ENCODE measurements around the gene DIP2C.

Gene DIP2C

GRCh38 chr10:554182-554848, 135.2 kb downstream of the DIP2C start:
- no peak for TF ChIP-seq CTCF (IDR thresholded peaks at IDR 0.05; ENCODE audit: extremely low read depth, insufficient read depth, missing control alignments)
- in situ Hi-C loops (cut with MboI; ENCODE audit: low pct_unique_long_range_greater_than_20kb, low sequenced_read_pairs, unreplicated experiment), result no loop called here
- DNase-seq (ENCODE audit: low spot score), result no peak

DNA sequence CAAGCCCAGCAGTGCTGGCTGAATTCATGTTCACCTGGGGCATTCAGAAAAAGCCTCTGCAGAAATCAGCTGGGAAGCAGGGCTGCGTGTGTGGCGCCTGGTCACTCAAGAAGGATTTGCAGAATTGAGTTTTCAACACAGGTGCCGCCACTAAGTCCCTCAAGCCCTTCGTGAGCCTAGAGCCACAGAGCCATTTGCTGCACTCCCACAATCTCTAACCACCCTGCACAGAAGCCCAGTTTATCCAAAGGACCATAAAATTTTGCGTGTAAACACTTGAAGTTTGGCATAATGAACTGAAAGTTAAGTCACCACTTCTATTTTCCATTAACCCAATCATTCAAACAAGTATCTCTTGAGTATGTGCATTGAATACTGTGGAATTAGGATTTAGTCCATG, 136.2 kb downstream of the DIP2C start:
- no peak for DNase-seq (ENCODE audit: low spot score)
- in situ Hi-C loops (cut with MboI; ENCODE audit: low pct_unique_long_range_greater_than_20kb, low sequenced_read_pairs, unreplicated experiment), result no loop called here
- no peak for TF ChIP-seq CTCF (IDR thresholded peaks at IDR 0.05; ENCODE audit: extremely low read depth, insufficient read depth, missing control alignments)

DNA sequence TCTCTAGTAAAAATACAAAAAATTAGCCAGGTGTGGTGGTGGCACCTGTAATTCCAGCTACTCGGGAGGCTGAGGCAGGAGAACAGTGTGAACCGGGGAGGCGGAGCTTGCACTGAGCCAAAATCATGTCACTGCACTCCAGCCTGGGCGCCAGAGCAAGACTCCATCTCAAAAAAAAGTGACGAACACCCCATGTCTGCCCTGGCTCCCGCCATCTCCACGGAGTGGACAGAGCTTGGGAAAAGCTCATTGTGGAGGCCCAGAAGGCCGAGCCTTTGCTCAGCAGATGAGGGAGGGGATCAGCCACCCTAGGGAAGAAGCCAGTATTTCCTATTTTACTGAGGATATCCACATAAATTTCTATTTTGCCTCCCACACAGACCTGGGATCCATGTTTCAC, 136.8 kb downstream of the DIP2C start:
- no peak for TF ChIP-seq CTCF (IDR thresholded peaks at IDR 0.05; ENCODE audit: extremely low read depth, insufficient read depth, missing control alignments)
- no peak for DNase-seq (ENCODE audit: low spot score)
- in situ Hi-C loops (cut with MboI; ENCODE audit: low pct_unique_long_range_greater_than_20kb, low sequenced_read_pairs, unreplicated experiment), result no loop called here

DNA sequence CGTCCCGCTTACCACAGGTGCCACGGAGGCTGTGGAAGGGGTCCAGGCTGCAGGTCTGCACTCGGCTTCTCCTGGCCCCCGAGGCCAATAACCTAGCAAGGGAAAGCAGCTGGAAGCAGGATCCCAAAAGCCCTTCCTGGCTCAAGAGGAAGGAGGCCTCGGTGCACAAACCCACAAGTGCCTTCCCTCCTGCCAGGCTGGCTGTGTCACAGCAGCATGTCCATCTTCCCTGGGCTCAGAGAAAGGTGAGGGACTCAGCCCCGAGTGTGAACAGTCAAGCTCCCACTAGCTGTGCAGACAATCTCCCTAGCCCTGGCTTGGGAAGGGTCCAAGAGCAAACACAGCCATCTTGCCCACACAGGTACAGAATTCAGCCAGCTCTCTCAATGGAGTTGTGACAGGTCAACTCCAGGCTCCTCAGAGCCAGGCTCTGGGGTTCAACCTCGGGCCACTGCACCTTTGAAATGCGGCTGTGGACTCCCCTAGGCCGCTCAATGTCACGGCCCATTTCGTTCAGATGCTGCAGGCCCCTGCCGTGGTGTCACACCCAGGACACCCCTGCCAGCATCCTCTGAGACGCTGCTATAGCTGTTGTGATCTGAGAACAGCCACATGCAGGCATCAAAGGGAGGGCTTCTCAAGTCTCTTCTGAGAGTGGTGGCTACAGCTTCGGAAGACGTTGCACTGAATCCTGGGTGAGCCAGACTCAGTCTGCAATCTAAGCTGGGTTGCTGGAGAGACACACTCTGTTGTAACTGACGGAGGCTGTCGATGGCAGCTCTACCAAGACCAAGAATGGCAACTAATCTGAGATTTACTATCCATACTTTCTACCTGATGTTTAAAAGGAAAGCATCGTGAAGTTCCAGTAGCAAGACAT, 137.9 kb downstream of the DIP2C start:
- in situ Hi-C loops (cut with MboI; ENCODE audit: low pct_unique_long_range_greater_than_20kb, low sequenced_read_pairs, unreplicated experiment), result no loop called here
- no peak for TF ChIP-seq CTCF (IDR thresholded peaks at IDR 0.05; ENCODE audit: extremely low read depth, insufficient read depth, missing control alignments)
- DNase-seq (ENCODE audit: low spot score), result no peak

DNA sequence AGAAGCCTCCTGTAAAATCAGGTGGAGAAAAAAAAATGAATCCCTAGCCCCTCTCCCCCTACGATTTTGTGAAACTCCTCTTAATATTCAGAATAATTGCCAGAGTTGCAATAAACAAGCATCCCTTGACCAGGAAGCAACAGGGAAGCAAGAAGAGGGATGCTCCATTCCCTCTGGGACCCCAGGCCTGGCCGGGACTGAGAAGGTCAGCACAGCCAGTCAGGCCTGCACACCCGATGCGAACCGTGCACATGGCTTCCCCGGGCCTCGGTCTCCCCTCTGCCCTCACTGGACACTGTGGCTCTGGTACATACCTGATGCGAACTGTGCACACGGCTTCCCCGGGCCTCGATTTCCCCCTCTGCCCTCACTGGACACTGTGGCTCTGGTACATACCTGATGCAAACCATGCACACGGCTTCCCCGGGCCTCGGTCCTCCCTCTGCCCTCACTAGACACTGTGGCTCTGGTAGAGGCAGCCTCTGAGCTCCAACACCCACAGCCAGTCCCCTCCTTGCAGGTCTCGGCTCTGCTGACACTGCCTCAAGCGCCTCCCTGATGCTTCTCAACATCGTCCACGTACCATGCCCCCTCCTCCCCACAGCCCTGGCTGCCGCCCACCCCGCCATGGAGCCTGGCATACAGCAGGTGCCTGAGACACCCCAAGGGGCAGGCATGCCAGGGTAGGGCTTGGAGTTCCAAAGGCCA, 138.6 kb downstream of the DIP2C start:
- in situ Hi-C loops (cut with MboI; ENCODE audit: low pct_unique_long_range_greater_than_20kb, low sequenced_read_pairs, unreplicated experiment), result no loop called here
- TF ChIP-seq CTCF (IDR thresholded peaks at IDR 0.05; ENCODE audit: extremely low read depth, insufficient read depth, missing control alignments), result no peak

DNA sequence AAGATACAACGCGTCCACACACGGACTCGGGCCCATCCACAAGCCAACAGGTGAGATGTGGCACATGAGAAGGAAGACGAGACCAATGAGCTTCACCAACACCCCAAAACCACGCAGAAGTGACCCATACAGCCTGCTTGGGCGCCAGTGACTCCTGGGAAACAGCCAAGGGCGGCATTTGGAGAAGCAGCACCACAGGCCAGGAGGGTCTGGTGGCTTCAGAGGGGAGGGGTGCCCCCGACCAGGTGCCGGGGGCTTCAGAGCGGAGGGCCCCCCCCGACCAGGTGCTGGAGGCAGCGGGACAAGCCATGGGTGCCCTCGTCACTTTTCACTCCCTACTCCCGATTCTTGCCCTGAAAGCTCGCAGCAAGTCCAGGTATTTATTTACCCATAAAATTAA, 140.1 kb downstream of the DIP2C start:
- TF ChIP-seq CTCF (IDR thresholded peaks at IDR 0.05; ENCODE audit: extremely low read depth, insufficient read depth, missing control alignments), result no peak
- DNase-seq (ENCODE audit: low spot score), result no peak
- in situ Hi-C loops (cut with MboI; ENCODE audit: low pct_unique_long_range_greater_than_20kb, low sequenced_read_pairs, unreplicated experiment), result no loop called here

More for the DNA sequence above, 138.6 kb downstream of the DIP2C start:
- no peak for DNase-seq (ENCODE audit: low spot score)
